Stimulated activated CD4-positive, alpha-beta T cell treated with anti-CD3 and anti-CD28 coated beads, TNF-alpha, amount 100 ng/mL, for 48 hours (primary cell): ENCODE data around the gene BICC1.
"Not testable (repeated sequence)": the region's sequence is repeated elsewhere in the genome, so short reads cannot be mapped to it uniquely, and the experiment has no call there.

ENCODE experiments used
- DNase-seq, 3 donors: peaks; one replicate each; pipeline ENCODE4 v3.0.0-alpha.2; 2020; ENCODE audit warnings: low read depth in 3 of 3

The BICC1 gene

DNA sequence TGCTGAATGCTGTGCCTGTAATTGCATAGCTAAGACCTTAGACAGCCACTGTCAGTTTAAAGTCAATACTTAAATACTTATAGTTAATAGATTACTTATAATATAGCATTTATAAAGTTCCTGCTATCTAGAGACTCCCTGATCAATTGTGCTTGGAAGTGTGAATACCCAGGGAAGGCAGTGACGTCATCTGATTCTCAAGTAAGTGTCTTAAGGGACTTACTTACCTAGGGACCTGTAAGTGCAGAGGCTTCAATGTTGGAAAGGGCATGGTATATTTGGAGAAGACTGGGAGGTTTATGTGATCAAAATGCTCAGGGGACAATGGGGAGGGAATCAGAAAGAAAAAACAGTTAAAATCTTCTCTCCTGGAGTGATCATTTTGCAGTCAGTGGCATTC, 55.0 kb downstream of the BICC1 start:
- DNase-seq, result no peak

DNA sequence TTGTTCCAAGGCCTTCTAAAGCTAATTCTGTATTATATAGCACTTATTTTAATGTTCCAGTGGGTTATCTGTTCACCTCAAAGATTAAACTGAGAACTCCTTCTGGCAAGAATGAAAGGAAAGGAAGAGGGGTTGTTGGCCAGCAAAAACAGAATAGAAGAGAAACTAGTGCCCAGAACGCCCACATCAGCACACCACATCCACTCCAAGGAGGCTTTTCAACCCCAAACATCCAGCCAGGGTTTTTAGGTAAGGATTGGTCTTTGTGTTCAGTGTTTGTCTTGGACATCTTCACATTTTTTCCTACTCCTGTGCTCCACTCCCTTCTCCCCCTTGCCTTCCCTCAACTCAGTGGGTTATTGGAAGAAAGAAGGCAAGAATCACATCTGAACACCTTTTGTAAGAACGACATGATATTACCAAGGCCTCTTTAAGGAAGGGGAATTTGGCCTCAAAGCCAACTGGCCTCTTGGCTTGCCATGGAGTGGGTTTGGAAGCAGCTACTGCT, 55.8 kb downstream of the BICC1 start:
- no peak for DNase-seq

DNA sequence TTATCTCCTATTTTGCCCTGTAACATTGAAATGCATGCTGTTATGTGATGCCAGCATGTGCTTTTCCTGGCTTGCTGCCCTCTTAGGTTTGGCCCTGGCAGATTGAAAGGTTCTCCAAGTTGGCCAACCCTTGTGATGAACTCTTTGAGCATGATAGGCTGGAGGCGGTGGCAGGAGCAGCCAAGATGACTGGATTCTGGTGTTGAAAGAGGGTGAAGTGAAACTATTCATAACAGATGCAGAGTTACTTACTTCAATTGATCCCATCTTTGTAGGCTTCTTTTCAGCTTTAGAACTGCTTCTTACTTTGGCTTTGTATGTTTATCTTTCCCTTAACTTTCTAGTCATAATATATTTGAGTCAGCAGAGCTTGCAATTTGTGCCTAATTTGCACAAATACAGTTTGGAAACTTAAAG, 57.6 kb downstream of the BICC1 start:
- DNase-seq, result no peak

DNA sequence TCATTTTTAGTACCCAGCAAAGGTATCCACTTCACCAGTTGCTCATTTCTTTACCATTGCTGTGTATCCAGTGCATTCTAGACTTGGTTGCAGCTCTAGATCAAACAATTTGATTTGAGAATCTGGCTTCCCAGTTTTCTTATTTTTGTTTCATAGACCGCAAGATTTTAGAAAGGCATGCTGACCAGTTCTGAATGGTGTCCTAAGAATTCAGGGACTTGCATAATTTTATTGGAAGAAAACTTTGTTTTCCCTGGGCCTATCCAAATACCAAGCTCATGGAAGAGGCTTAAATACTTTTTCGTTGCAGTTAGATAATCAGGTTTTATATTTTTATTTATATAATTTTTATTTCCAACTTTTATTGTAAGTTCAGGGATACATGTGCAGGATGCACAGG, 58.3 kb downstream of the BICC1 start:
- no peak for DNase-seq

DNA sequence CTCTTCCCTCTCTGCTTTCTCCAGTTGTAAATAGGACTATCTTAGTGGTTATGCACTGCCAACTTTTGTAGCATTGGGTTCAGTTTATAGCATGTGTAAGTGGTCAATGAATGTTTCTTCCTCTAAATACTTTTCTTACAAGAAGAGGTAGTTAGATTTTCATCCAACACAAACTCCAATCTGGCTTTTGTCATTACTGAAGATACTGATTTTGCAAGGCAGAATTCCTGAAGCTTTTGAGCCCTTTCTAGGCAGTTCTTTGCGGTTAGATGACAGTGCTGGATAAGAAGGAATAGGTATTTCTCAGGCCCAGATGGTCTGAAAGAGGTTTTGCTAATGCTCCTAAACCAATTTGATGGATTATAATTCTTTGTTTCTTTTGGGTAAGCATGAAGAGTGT, 60.5 kb downstream of the BICC1 start:
- DNase-seq, result no peak

DNA sequence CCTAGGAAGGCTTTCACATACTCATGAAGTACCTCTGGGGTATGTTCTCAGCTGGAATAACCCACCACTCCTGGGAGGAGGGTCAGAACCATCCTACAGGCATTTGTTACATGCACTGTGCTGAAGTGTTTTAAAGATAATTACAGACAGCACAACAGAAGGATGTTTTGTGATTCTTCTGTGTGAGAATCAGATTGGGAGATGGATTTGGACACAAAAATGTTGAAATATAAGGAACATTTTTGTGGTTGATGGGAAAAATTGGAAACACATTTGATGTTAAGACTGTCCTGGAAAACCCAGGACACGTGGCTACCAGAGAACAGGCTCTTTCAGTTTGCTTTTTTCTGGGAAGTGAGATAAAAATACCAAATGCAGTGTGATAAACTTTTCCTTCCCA, 61.4 kb downstream of the BICC1 start:
- no peak for DNase-seq

DNA sequence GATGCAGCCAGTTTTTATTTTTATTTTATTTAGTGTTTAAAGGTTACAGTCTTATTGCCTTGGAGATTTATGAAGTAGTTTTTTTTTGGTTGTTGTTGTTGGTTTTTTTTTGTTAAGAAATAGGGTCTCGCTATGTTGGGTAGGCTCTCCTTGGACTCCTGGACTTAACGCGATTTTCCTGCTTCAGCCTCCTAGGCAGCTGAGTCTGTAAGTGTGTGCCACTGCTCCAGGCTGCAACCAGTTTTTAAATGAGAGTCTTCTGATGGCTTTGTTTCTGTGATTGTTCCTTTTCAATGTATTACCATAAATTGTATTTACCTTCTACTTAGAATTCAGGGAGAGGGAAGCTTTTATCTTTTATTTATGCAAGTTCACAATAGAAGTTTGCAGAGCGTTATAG, 62.8 kb downstream of the BICC1 start:
- DNase-seq, result no peak

DNA sequence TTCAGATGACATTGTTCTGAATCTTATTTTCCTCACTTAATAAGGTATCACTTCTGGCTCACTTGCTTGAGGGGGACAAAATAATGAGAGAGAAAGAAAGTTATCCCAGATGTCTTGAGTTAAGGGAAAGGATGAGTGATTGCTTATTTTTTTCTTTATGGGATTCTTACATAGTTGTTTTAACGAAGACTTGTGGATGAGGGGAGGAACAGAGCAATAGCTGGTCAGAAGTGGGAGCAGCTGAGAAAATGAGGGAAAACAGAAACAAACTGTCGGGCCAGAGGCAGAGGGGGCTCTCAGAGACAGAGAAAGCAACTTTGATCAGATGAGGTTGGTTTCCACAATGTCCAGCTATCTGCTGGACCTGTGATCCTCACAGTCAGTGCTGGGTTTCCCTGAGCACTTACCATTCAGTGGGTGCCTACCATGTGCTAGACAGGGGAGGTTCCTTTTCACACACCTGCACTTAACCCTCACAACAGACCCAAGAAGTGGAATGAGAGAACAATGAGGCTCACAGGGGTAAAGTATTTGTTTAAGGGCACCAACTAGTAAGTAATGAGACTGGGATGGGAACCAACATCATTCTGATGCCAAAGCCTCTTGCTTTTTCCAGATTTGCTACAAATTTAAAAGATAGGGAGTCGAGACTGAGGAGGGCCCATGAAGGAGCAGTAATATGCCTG, 64.2 kb downstream of the BICC1 start:
- DNase-seq, result no peak

DNA sequence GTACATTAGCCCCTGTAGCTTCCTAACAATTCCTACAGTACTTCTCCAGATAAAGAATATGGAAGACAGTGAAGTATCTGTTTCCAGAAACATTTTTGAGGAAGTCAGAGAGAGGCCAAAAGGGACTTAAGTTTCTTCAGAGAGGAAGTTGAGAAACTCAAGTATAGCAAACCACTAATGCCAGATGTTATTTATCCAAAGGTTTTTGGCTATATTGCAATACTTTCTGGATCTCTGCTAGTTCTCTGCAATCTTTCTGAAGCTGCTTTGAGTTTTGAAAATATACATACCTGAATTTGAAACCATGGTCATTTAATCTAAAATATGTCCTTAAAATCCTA, 64.7 kb downstream of the BICC1 start:
- no peak for DNase-seq

DNA sequence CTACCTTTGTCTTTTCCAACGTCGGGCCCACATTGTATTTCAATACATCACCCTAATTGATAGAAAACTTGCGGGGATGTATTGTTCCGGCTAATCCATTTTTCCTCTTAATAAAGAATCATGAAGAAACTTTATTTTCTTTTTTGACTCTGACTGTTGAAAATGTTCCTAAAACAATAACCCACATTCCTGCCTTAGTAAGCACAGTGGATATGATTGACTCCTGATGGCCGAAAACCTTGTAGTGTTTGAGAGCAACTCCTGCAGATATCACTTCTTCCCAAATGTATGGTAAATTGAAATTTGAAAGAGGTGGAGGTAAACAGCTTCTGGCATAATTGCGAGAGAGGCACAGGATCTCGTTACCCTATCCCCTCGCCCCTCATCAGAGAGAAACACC, 65.7 kb downstream of the BICC1 start:
- no peak for DNase-seq

DNA sequence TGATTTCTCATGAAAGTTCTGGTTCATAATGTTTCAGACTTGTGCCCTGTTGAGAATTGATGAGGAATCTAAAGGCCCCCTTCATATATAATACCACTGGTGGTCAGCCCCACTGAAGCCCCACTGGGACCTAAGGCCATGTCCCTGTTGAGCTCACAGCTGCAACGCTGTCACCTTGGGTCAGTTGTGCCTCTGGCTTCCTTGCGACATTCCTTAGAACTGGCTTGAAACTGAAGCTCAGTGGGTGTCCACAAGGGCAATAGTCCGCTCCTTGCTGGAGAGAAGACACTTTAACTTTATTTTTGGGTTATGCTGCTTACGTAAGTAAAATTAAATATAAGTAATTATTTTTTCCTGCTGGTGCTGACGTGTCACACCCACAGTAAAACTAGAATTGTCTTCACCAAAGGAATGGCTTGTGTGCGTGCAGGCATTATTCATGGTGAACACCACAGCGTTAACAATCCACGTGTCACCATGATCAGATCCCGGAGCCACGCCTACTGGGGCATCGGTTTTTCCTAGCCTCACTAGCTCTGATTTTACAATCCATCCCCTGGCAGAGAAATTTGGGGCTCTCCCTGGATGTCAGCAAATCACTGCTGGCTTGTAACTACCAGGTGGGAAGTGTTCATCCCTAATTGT, 66.5 kb downstream of the BICC1 start:
- no peak for DNase-seq

DNA sequence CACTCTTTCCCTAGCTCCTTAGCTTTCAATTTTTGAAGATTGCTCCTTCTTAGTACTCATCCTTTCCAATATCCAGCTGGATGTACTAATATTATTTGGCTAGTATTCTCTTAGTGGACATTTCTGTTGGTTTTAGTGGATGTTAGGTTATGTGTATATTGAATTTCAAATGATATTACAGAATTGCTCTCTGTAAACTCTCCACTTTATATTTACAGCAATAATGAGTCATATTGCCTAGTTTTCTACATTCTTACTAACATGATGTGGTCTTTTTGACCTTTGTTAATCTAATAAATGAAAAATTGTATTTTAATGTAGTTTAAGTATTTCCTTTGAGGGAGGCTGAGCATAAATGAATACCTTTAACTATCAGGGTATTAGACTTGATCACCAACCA, 69.4 kb downstream of the BICC1 start:
- DNase-seq, result no peak

DNA sequence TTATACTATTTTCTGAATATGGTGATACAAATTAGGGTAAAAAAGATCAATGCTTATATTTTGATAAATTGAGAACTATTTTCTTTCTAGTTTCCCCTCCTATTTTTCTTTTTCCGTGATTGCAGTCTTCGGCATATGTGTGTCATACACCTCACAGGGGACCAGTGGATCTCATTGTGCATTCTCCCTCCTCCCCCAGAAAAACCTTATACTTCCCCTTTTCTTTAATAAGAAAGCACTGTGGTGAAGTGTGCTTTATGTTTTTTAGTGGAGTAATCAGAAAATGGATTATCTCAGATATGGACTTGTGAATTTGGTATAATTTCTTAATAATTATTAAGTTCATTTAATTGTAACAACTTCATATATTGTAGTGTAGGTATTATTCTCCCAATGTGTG, 72.8 kb downstream of the BICC1 start:
- DNase-seq, result no peak

DNA sequence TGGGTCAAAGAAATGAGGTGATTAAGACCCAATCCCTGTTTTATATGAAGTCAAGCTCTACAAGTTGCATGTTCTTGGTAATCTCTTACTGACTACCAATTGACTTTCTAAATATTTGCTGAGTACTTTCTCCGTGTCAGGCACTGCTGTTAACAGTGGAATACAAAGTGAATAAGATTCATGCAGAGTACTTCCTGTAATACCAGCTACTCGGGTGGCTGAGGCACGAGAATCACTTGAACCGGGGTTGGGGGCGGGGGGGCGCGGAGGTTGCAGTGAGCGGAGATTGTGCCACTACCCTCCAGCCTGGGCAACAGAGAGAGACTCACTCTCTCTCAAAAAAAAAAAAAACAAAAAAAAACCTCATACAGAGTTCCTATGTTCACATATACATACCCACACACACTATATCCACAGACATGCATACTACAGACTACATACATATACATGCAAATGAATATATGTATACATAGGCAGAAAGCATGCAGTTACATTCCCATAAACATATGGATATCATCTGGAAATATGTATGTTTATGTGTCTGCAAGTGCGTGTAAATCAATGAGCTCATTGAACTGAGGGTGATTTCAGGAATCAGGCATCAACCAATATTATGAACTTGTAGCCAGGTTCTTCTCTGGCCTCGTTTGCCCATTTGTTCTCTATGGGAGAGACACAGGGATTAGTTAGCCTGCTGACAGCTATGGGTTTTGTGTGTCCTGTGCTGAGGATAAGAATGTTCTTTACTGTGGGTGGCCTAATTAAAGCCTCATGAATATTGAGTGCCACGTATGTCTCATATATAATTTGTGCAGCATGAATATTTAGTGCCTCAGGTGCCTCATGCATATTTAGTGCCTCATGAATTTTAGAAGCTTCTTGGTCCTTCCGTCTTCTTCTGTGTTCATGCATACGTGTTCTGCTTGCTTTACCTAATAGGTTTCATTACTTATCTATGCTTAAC, 73.9 kb downstream of the BICC1 start:
- no peak for DNase-seq

DNA sequence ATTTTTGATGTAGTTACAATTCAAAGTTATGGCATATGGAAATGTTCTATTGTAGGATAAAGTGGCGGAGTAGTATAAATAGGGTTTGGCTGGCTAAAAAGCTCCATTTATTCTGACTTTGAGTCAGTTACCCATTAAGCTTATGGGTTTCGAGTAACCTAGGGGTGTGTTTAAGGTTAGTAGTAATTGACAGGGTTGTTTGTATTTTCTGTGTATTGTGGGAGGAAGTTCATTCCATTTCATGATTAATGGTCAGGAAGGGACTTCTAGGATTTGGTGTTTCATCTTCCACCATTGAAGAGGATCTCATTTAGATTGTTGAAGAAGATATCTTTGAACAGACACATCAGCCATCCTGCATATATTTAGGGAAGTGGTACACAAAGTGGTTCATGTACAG, 75.0 kb downstream of the BICC1 start:
- DNase-seq, result no peak

DNA sequence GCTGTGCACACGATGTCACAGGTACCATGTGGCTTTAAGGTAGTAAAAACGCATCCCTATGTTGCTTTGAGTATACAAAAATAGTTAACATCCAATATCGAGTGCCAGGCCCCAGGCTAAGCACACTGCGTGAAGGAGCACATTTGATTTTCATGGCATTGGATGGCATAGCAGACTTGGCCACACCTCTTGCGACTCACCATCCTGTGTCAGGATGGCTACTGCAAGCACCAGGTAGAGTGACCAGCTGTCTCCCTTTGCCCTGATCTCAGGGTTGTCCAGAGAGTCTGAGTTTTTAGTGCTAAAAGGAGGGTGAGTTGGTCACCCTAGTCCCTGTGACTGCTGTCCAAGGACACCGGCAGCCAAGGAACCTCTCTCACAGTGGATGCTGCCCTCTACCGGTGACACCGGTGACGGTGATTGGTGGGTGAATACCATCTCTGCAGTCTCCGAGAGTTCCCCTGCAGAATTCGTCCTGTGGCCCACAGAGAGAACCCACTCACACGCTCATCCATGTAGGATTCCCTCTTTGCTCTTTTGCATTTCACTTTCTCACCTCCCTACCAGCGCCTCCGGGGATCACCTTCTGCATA, 76.1 kb downstream of the BICC1 start:
- DNase-seq, result no peak

DNA sequence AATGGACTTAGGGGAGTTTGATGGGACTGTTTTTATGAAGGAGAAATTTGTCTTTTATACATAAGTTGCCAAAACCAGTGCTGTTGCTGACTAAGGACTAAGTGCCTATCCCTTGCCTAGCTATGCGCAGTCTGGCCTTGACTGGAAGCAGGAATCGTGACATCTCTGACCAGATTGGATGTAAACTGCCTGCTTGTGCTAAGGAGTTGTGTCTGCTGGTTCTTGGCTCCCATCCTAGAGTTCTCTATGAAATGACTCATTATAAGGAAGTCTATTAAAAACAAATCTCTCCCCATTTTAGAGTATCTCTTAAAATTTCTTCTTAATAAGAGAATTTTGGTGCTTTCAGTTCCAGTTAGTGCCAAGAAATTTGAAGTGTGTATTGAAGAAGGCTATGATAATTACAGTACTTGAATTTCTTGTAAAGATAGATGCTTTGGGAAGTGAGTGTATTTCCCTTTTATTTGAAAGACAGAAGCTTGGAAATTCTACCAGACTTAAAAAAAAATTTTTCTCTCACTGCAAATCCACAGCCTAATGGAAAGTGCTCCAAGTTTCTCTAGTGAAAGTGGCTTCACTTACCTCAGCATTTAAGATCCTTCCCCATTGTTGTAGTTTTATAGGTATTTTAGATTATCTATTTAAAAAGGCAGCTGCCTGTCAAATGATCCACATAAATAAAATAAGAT, 77.6 kb downstream of the BICC1 start:
- no peak for DNase-seq

DNA sequence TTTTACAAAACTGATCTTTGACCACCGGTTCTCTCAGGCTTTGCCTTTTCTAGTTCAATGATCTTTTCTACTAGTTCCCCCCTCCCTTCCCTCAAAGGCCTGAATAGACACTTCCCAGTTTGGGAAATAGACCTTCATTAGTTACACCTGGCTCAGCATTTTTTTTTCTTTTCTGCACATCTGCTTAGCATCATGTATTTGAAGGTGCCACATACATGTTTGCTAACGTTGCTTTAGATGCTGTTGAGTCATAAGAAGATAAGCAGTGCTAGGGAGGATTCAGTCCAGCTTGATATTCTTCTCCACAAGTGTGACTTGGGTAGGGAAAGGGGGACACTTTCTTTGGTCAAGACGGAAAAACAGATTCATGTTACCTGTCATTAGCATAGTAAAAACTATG, 78.3 kb downstream of the BICC1 start:
- DNase-seq, result no peak

DNA sequence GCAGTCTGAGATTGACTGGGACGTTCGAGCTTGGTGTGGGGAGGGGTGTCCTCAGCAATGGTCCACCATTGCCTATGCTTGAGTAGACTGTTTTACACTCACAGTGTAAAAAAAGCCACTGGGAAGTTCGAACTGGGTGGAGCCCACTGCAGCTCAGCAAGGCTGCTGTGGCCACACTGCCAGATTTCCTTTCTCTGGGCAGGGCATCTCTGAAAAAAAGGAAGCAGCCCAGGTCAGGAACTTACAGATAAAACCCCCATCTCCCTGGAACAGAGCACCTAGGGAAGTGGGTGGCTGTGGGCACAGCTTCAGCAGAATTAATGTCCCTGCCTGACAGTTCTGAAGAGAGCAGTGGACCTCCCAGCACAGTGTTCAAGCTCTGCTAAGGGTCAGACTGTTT, 80.3 kb downstream of the BICC1 start:
- DNase-seq, result no peak

DNA sequence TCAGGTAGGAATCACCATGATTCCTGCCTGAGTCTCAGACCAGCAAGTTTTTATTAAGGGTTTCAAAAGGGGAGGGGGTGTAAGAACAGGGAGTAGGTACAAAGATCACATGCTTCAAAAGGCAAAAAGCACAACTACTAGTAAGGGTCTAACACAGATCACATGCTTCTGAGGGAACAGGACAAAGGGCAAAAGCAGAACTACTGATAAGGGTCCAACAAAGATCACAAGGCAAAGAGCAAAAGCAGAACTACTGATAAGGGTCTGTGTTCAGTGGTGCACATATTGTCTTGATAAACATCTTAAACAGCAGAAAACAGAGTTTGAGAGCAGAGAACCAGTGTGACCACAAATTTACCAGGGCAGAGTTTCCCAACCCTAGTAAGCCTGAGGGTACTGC, 84.5 kb downstream of the BICC1 start:
- not testable (repeated sequence) for DNase-seq

DNA sequence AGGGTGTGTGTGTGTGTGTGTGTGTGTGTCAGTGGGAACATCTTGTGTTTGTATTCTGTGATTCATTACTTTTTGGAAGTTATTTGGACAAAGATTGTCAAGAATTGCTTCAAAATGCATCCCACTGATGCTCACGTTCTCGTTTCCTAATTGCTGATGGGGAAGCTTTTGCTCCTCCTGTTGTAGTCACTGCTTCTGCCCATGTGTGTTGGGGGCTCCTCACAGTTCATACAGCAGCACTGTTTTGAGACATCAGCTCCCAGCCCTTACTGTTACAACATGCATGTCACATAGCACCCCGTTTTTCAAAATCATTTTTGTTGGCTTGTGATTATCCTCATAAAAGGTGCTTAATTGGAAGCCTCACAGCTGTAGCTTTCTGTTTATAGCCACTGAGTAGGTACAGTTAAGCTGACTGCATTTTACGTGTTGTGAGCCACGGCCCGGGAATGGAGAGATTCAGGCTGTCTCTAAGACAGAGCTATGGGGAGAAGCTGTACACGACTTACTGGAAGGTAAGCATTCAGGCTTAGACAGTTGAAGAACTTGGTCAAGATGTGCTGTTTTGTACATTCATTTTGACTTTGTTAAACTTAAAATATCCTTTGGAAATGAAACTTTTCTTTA, 87.4 kb downstream of the BICC1 start:
- DNase-seq, result no peak
